Endodermal cell (in vitro differentiated cells): Measurements from ENCODE around the gene GJC2. TPM values are rescaled to one million over a fixed set of nuclear protein-coding genes. Genes with fewer than 3 reads are reported as not detected.

Source experiments
- DNase-seq: peaks from one replicate; pipeline ENCODE4 v3.0.0-alpha.2; 2017
- H3K27ac ChIP-seq: 2 replicates; pipeline ENCODE4 v1.5.1; 2013; ENCODE audit warnings: mild to moderate bottlenecking, low read depth, low read length, moderate library complexity
- H3K27me3 ChIP-seq: 2 replicates; pipeline ENCODE4 v1.6.1; 2013; ENCODE audit warnings: mild to moderate bottlenecking, low read length, moderate library complexity; ENCODE audit not compliant: insufficient read depth, control insufficient read depth, poor library complexity, severe bottlenecking
- H3K36me3 ChIP-seq: 2 replicates; pipeline ENCODE4 v1.7.0; 2013; ENCODE audit warnings: mild to moderate bottlenecking, low read length, moderate library complexity; ENCODE audit not compliant: control insufficient read depth, insufficient read depth
- H3K4me1 ChIP-seq: one replicate; pipeline ENCODE4 v1.7.0; 2013; ENCODE audit warnings: low read length; ENCODE audit not compliant: control insufficient read depth, insufficient read depth
- H3K4me3 ChIP-seq: 2 replicates; pipeline ENCODE4 v1.5.1; 2013; ENCODE audit warnings: mild to moderate bottlenecking, low read length, moderate library complexity
- H3K9ac ChIP-seq: 2 replicates; pipeline ENCODE4 v1.6.1; 2013; ENCODE audit warnings: mild to moderate bottlenecking, low read length, moderate library complexity; ENCODE audit not compliant: poor library complexity, severe bottlenecking; ENCODE audit errors: extremely low read depth
- H3K9me3 ChIP-seq: 2 replicates; pipeline ENCODE4 v1.6.1; 2013; ENCODE audit warnings: mild to moderate bottlenecking, low read length, moderate library complexity; ENCODE audit not compliant: control insufficient read depth
- H3K27ac Mint-ChIP-seq: 2 replicates; pipeline ENCODE4 v1.8.0; 2020; ENCODE audit warnings: mixed read lengths
- H3K27me3 Mint-ChIP-seq: 2 replicates; pipeline ENCODE4 v1.8.0; 2021; ENCODE audit warnings: mild to moderate bottlenecking, mixed read lengths; ENCODE audit not compliant: insufficient read depth
- H3K36me3 Mint-ChIP-seq: 2 replicates; pipeline ENCODE4 v1.8.0; 2020; ENCODE audit warnings: low read depth, mixed read lengths
- H3K4me1 Mint-ChIP-seq: 2 replicates; pipeline ENCODE4 v1.8.0; 2020; ENCODE audit warnings: mixed read lengths
- H3K4me3 Mint-ChIP-seq: 2 replicates; pipeline ENCODE4 v1.8.0; 2020; ENCODE audit warnings: mild to moderate bottlenecking, moderate library complexity, mixed read lengths
- H3K9me3 Mint-ChIP-seq: 2 replicates; pipeline ENCODE4 v1.8.0; 2020; ENCODE audit warnings: mild to moderate bottlenecking, mixed read lengths
- WGBS, 2 experiments: methylation state at CpG; one replicate each; pipeline versions ENCODE4 v1.1.5 to v1.1.7; 2013; ENCODE audit warnings: missing lambda C conversion rate in 2 of 2, mixed read lengths in 1 of 2; ENCODE audit not compliant: insufficient coverage in 1 of 2, insufficient read length in 1 of 2; 5-methylcytosine and 5-hydroxymethylcytosine counted together
- total RNA-seq, 2 donors: library from RNA; stranded (reverse); fragmentation: NEBNext Ultra II Directional in 1 of 2; extraction: Animal tissue kit (Norgen Biotek cat#: 25700) in 1 of 2; gene quantifications; 2 replicates in 1 of 2; 3 replicates in 1 of 2; pipeline ENCODE4 v1.2.1, GENCODE V29; 2021
- TF ChIP-seq, protein P1 (sequence below): fragments of 200-600 bp; sonication (generic); conservative IDR thresholded peaks from 2 replicates; pipeline ENCODE4 v1.5.0; 2021; ENCODE audit warnings: antibody characterized with exemption, mild to moderate bottlenecking

GJC2 gene
- total RNA-seq, 2 donors from 2014 or later = 0.53 to 0.60 TPM

DNA sequence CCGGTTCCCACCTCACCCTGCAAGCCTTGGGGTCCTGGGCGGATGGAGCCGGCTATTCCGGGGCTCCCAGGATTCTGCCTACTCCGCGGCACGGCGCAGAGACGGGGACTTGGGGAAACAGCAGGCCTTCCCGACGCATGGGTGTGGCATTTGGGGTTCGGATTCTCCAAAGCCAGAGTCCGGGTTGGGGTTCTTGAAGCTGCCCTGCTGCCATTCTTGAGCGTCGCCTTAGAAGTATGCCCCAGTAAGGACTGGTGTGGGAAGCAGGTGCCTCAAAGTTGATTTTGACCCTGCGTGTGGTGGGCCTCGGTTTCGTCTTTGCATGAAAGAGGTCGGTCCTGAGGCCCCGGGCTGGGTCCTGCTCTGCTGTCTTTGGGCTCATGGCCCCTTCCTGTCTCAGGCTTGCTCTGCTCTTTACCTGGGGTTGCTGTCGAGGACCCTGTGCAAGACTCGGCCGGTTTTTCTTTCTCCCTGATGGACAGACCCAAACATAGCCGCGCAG is 9.0 kb upstream of the GJC2 start:
- Histone ChIP-seq H3K27me3 (peaks cover 31% of the 10 kb centered on the region), H3K4me3 (peak overlapping the region; percentile 88), H3K9me3 (no peaks in the 10 kb centered on the region), H3K9ac (peak overlapping the region; percentile 90), H3K27ac (no peak overlapping the region), H3K36me3 (peaks cover 7% of the 10 kb centered on the region), H3K4me1 (peaks cover 3% of the 10 kb centered on the region)
- Mint-ChIP-seq H3K4me3 (peak overlapping the region; percentile 75), H3K4me1 (peaks cover 6% of the 10 kb centered on the region), H3K9me3 (no peaks in the 10 kb centered on the region), H3K36me3 (no peaks in the 10 kb centered on the region), H3K27me3 (peaks cover 34% of the 10 kb centered on the region), H3K27ac (peak overlapping the region; percentile 85)
- DNase-seq = no peak
- 19 to 24% methylated on average over 10 to 25 of the region's 25 CpGs for WGBS, 2 experiments
- TF ChIP-seq, protein P1, sequence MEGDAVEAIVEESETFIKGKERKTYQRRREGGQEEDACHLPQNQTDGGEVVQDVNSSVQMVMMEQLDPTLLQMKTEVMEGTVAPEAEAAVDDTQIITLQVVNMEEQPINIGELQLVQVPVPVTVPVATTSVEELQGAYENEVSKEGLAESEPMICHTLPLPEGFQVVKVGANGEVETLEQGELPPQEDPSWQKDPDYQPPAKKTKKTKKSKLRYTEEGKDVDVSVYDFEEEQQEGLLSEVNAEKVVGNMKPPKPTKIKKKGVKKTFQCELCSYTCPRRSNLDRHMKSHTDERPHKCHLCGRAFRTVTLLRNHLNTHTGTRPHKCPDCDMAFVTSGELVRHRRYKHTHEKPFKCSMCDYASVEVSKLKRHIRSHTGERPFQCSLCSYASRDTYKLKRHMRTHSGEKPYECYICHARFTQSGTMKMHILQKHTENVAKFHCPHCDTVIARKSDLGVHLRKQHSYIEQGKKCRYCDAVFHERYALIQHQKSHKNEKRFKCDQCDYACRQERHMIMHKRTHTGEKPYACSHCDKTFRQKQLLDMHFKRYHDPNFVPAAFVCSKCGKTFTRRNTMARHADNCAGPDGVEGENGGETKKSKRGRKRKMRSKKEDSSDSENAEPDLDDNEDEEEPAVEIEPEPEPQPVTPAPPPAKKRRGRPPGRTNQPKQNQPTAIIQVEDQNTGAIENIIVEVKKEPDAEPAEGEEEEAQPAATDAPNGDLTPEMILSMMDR = no peak

GRCh38 chr1:228141226-228142044 is 8.3 kb upstream of the GJC2 start:
- WGBS, 2 experiments = 87 to 88% methylated on average over 15 to 27 of the region's 27 CpGs
- H3K4me3 Mint-ChIP-seq = peak overlapping the region; percentile 75
- peak; percentile 36 for DNase-seq
- peaks cover 10% of the 10 kb centered on the region for H3K36me3 ChIP-seq
- H3K27ac ChIP-seq = no peak overlapping the region
- TF ChIP-seq, protein P1 = no peak
- H3K4me3 ChIP-seq = peak overlapping the region; percentile 88
- H3K36me3 Mint-ChIP-seq = no peaks in the 10 kb centered on the region
- peak overlapping the region; percentile 85 for H3K27ac Mint-ChIP-seq
- no peaks in the 10 kb centered on the region for H3K9me3 ChIP-seq
- no peaks in the 10 kb centered on the region for H3K9me3 Mint-ChIP-seq
- H3K4me1 Mint-ChIP-seq = peaks cover 6% of the 10 kb centered on the region
- peaks cover 27% of the 10 kb centered on the region for H3K27me3 Mint-ChIP-seq
- H3K9ac ChIP-seq = peak overlapping the region; percentile 90
- peaks cover 24% of the 10 kb centered on the region for H3K27me3 ChIP-seq
- peaks cover 3% of the 10 kb centered on the region for H3K4me1 ChIP-seq

- no peaks in the 10 kb centered on the region for H3K9me3 ChIP-seq
- peaks cover 10% of the 10 kb centered on the region for H3K36me3 ChIP-seq
- H3K4me3 Mint-ChIP-seq = peak overlapping the region; percentile 75
- H3K36me3 Mint-ChIP-seq = no peaks in the 10 kb centered on the region
- H3K27me3 Mint-ChIP-seq = peaks cover 19% of the 10 kb centered on the region
- H3K9me3 Mint-ChIP-seq = no peaks in the 10 kb centered on the region
- TF ChIP-seq, protein P1 = no peak
- no peak overlapping the region for H3K9ac ChIP-seq
- peak; percentile 30 for DNase-seq
- peaks cover 16% of the 10 kb centered on the region for H3K27me3 ChIP-seq
- H3K27ac Mint-ChIP-seq = no peak overlapping the region
- peaks cover 3% of the 10 kb centered on the region for H3K4me1 ChIP-seq
- no peak overlapping the region for H3K27ac ChIP-seq
- peaks cover 6% of the 10 kb centered on the region for H3K4me1 Mint-ChIP-seq
- peak overlapping the region; percentile 88 for H3K4me3 ChIP-seq
- WGBS, 2 experiments = 92 to 98% methylated on average over 10 to 16 of the region's 16 CpGs
These were observed 7.5 kb upstream of the GJC2 start for GRCh38 chr1:228142155-228142691.
